Progenitor cell of endocrine pancreas (in vitro differentiated cells): ENCODE measurements around the gene AP4M1. TPM values are rescaled to one million over a fixed set of nuclear protein-coding genes. Genes with fewer than 3 reads are reported as not detected.

Experiments used
- DNase-seq: peaks from one replicate; pipeline ENCODE4 v3.0.0; 2021; ENCODE audit warnings: low spot score; ENCODE audit not compliant: unreplicated experiment
- H3K27ac Mint-ChIP-seq: 2 replicates; pipeline ENCODE4 v1.8.0; 2021; ENCODE audit warnings: mild to moderate bottlenecking, moderate library complexity, mixed read lengths
- H3K27me3 Mint-ChIP-seq: 2 replicates; pipeline ENCODE4 v1.8.0; 2021; ENCODE audit warnings: mixed read lengths
- H3K36me3 Mint-ChIP-seq: 2 replicates; pipeline ENCODE4 v1.8.0; 2022; ENCODE audit warnings: mixed read lengths; ENCODE audit not compliant: insufficient read depth
- H3K4me1 Mint-ChIP-seq: 2 replicates; pipeline ENCODE4 v1.8.0; 2021; ENCODE audit warnings: low read depth, mixed read lengths
- H3K4me3 Mint-ChIP-seq: 2 replicates; pipeline ENCODE4 v1.8.0; 2021; ENCODE audit warnings: low read depth, mild to moderate bottlenecking, moderate library complexity, mixed read lengths
- H3K9me3 Mint-ChIP-seq: 2 replicates; pipeline ENCODE4 v1.8.0; 2021; ENCODE audit warnings: low read depth, mixed read lengths
- total RNA-seq: library from RNA; stranded (reverse); gene quantifications from 2 replicates; pipeline ENCODE4 v1.2.1, GENCODE V29; 2021
- TF ChIP-seq, protein P1 (sequence below): fragments of 200-600 bp; sonication (generic); IDR thresholded peaks from one replicate; pipeline ENCODE4 v1.5.0; 2021; ENCODE audit warnings: antibody characterized with exemption, mild to moderate bottlenecking; ENCODE audit not compliant: unreplicated experiment

Gene AP4M1
- total RNA-seq, 1 donor from 2014 or later, result 36.0 TPM

DNA sequence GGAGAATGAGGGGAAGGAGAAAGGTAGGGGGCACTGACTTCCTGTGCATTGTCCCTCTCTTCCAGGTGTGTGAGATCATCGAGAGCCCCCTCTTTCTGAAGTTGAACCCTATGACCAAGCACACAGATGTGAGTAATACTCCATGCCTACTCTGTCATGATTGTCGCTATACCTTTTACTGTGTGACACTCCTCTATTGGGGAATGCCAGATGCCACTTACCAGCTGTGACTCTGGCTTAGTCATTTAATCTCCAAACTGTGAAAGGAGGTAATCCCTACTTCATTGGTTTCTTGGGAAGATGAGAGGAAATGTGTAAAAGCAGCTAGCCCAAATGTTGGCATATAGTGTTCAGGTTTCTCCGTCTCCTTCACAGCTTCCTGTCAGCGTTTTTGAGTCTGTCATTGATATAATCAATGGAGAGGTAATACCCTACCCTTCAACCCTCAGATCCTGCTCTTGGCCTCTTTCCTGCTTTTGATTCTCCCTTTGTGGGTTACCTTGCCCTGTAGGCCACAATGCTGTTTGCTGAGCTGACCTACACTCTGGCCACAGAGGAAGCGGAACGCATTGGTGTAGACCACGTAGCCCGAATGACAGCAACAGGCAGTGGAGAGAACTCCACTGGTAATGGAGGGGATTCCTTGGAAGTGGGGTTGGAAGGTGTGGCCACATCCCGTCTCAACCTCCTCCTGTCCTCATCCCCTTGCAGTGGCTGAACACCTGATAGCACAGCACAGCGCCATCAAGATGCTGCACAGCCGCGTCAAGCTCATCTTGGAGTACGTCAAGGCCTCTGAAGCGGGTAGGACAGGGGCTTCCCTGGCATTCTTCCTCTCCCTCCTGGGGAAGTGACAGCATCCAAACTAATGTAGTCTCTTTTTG is 10.7 kb upstream of the AP4M1 start:
- peak overlapping the region; percentile 43 for H3K27ac Mint-ChIP-seq
- TF ChIP-seq, protein P1, sequence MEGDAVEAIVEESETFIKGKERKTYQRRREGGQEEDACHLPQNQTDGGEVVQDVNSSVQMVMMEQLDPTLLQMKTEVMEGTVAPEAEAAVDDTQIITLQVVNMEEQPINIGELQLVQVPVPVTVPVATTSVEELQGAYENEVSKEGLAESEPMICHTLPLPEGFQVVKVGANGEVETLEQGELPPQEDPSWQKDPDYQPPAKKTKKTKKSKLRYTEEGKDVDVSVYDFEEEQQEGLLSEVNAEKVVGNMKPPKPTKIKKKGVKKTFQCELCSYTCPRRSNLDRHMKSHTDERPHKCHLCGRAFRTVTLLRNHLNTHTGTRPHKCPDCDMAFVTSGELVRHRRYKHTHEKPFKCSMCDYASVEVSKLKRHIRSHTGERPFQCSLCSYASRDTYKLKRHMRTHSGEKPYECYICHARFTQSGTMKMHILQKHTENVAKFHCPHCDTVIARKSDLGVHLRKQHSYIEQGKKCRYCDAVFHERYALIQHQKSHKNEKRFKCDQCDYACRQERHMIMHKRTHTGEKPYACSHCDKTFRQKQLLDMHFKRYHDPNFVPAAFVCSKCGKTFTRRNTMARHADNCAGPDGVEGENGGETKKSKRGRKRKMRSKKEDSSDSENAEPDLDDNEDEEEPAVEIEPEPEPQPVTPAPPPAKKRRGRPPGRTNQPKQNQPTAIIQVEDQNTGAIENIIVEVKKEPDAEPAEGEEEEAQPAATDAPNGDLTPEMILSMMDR, result no peak
- H3K36me3 Mint-ChIP-seq, result peaks cover 28% of the 10 kb centered on the region
- peak overlapping the region; percentile 93 for H3K4me3 Mint-ChIP-seq
- H3K9me3 Mint-ChIP-seq, result no peaks in the 10 kb centered on the region
- DNase-seq, result no peak
- no peaks in the 10 kb centered on the region for H3K27me3 Mint-ChIP-seq
- H3K4me1 Mint-ChIP-seq, result peaks cover 9% of the 10 kb centered on the region

DNA sequence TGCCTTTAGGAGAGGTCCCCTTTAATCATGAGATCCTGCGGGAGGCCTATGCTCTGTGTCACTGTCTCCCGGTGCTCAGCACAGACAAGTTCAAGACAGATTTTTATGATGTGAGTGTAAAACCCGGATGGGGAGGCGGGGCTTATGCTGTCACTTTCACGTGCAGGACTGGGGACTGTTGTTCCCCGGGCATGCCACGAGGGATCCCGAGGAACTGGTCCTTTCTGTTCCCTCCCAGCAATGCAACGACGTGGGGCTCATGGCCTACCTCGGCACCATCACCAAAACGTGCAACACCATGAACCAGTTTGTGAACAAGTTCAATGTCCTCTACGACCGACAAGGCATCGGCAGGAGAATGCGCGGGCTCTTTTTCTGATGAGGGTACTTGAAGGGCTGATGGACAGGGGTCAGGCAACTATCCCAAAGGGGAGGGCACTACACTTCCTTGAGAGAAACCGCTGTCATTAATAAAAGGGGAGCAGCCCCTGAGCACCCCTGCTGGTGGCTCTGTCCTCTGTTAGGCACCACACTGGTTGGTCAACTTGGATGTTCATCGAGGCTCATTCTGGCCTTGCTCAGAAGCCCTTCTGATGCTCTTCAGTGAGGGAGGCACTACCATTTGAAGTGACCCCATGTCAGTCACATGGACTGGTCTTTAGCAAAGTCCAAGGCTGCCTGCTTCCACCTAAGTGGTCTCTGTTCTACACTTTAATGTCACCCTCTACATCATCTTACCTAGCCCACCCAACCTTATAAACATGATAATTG is 9.8 kb upstream of the AP4M1 start:
- H3K27ac Mint-ChIP-seq, result peak overlapping the region; percentile 73
- H3K27me3 Mint-ChIP-seq, result no peaks in the 10 kb centered on the region
- peaks cover 9% of the 10 kb centered on the region for H3K4me1 Mint-ChIP-seq
- peaks cover 30% of the 10 kb centered on the region for H3K36me3 Mint-ChIP-seq
- no peak for DNase-seq
- no peaks in the 10 kb centered on the region for H3K9me3 Mint-ChIP-seq
- no peak overlapping the region for H3K4me3 Mint-ChIP-seq
- TF ChIP-seq, protein P1, result no peak

DNA sequence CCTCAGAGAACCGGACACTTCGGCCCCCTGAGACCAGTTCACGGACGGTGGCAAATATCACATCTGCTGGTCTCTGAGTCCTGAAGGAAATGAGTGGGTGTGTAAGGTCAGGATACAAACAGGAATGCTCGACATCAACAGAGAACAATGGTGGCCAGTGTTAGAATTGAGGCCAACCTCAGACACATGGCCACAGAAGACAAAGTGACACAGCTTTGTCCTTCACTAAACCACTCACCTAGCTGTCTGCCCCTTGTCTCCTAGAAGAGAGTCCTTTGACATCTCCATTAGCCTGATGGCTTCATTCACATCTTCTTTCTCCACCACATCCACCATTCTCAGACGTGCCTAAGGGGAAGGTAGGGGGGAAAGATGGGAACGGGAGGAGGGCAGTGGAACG is 8.4 kb upstream of the AP4M1 start:
- H3K27me3 Mint-ChIP-seq, result no peaks in the 10 kb centered on the region

DNA sequence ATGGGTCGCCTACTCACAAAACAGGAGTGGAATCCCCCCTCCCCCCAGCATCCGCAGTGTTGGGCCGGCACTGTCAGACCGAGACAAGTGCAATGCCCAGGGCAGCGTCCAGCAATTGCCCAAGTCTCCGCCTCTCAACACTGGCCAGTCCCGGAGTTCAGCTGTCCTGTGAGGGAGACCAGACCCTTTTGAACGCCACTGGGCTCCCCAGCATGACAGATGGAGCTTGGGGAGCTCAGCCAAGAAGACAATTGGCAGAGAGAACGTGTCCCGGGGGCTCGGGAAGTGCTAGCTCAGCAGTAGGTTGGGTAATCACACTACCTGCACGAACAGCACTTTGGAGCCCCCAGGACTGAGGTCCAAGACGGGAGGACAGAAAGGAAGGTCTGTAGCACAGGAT is 7.9 kb upstream of the AP4M1 start:
- no peak for DNase-seq
- Mint-ChIP-seq H3K4me1 (peaks cover 15% of the 10 kb centered on the region), H3K4me3 (no peak overlapping the region), H3K36me3 (peaks cover 44% of the 10 kb centered on the region), H3K27ac (peak overlapping the region; percentile 26), H3K9me3 (no peaks in the 10 kb centered on the region), H3K27me3 (no peaks in the 10 kb centered on the region)
- TF ChIP-seq, protein P1, result no peak

More for the DNA sequence above, 8.4 kb upstream of the AP4M1 start:
- peaks cover 13% of the 10 kb centered on the region for H3K4me1 Mint-ChIP-seq
- no peak overlapping the region for H3K4me3 Mint-ChIP-seq
- TF ChIP-seq, protein P1, result no peak
- no peak for DNase-seq
- no peaks in the 10 kb centered on the region for H3K9me3 Mint-ChIP-seq
- H3K27ac Mint-ChIP-seq, result peak overlapping the region; percentile 84
- H3K36me3 Mint-ChIP-seq, result peaks cover 41% of the 10 kb centered on the region

DNA sequence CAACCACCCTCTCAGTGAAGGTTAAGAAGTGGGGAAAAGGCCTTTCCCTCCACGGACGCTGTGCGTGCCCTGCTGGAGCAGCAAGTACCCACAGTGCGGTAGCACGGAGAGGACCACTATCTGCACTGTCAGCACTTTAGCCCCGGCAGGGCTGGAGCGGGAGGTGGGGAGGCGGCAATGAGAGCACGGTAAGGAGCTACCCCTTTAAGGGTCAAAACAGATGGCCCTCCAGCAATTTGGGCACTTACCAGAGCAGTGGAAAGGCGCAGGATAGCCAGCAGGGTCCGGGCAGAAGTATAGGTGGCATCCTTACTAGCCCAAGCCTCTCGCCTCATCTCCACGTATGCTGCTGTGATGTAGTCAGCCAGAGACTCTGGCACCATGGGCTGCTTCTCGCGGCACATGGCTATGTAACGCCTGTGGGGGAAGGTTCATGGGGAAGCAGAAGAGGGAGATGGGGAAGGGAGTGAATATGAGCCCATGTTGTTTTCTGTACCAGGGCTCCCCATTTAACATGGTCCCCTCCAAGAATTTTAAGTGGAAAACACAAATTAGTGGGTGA is 7.4 kb upstream of the AP4M1 start:
- TF ChIP-seq, protein P1, result no peak
- no peak for DNase-seq
- H3K36me3 Mint-ChIP-seq, result peaks cover 49% of the 10 kb centered on the region
- H3K27ac Mint-ChIP-seq, result peak overlapping the region; percentile 59
- no peaks in the 10 kb centered on the region for H3K27me3 Mint-ChIP-seq
- no peaks in the 10 kb centered on the region for H3K9me3 Mint-ChIP-seq
- H3K4me3 Mint-ChIP-seq, result no peak overlapping the region
- H3K4me1 Mint-ChIP-seq, result peaks cover 19% of the 10 kb centered on the region
